Diencephalon (tissue), 1 donor: Measurements from ENCODE around the gene GPR149. TPM values are rescaled to one million over a fixed set of nuclear protein-coding genes. Genes with fewer than 3 reads are reported as not detected.

ENCODE experiments used
- small RNA-seq: library from RNA; depleted of rRNA; stranded (forward); fragments of <200 nt; gene quantifications from one replicate; pipeline ENCODE3, GENCODE V24; 2014
- total RNA-seq: library from RNA; depleted of rRNA; stranded (reverse); fragments of >200 nt; gene quantifications from one replicate; pipeline ENCODE4 v1.2.3, GENCODE V29; 2014

The GPR149 gene, protein sequence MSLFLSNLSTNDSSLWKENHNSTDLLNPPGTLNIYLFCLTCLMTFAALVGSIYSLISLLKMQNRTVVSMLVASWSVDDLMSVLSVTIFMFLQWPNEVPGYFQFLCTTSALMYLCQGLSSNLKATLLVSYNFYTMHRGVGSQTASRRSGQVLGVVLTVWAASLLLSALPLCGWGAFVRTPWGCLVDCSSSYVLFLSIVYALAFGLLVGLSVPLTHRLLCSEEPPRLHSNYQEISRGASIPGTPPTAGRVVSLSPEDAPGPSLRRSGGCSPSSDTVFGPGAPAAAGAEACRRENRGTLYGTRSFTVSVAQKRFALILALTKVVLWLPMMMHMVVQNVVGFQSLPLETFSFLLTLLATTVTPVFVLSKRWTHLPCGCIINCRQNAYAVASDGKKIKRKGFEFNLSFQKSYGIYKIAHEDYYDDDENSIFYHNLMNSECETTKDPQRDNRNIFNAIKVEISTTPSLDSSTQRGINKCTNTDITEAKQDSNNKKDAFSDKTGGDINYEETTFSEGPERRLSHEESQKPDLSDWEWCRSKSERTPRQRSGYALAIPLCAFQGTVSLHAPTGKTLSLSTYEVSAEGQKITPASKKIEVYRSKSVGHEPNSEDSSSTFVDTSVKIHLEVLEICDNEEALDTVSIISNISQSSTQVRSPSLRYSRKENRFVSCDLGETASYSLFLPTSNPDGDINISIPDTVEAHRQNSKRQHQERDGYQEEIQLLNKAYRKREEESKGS
- 22.1 TPM for total RNA-seq

DNA sequence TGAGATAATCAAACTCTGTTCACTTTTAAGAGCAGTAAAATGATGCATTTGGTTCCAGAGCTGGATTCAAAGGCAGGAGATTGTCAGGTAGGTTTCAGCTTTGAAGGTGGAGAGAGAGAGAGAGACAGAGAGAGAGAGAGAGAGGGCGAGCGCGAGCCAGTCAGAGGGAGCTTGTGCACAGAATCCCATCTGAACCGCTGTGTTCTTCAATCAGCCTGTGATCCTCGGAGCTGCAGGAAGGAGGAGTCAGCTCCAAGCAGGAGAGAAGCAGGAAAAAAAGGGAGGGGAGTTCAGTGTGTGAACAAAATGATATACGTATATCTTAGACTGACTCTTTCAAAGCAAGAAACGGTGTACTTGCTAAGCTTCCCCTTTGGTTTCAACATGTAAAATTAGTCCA is at the start of gene GPR149:
TSS of gene GPR149 (minus strand) at position 177 of the 400 bp plus-strand sequence. CDS start 575 bp downstream, outside the sequence.

DNA sequence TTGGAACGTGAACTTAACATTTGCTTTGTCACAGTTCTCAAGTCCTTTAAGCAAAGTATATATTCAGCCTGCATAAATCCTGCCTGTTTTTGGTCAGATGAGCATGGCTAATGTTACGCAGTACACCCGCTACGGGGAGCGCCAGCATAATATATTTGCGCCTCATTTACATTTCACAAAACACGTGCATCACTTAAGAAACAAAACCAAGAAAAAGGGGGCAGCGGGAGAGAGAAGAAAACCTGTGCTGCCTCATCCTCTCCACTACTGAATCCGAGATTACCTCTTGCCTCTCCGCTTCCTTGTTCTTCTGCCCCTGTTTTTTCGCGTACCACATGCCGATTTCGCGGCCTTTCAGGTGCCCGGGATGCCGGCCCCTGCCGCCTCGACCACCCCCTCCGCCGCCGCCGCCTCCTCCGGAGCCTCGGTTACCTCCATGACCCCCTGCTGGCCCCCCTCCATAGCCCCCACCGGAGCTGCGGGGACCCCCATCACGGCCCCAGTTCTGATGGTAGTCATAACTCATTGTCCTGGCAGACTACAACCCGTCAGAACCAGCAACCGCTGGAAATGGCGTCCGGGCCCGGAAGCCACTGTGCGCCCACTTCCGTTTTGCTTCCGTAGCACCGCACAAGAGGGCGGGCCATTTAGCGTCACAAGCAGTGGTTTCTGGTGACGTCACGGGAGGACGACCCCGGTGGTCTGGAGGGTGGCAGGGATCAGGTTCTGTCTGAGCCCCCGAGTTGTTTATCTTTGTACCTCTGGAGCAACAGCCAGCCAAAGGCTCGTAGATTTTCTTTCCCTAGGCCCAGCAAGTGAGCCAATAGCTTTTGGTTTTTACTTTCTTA is 105.9 kb downstream of the GPR149 start, which contains the start of gene DHX36:
TSS of gene DHX36 (minus strand) at position 597 of the 848 bp plus-strand sequence. CDS start at position 526, 71 bp downstream.

Small RNA genes lying within 50 kb of the gene (small RNA-seq; reads per million reads assigned to genes)
- not detected for gene RF01210

Other genes starting within 250 kb of the GPR149 start
- gene DHX36, start 105.7 kb downstream of the GPR149 start, total RNA-seq, result 141 TPM